Measurements from ENCODE around the gene FNIP1.
"Not testable (repeated sequence)": the region's sequence is repeated elsewhere in the genome, so short reads cannot be mapped to it uniquely, and the experiment has no call there.

FNIP1 gene

GRCh38 chr5:131595088-131596033 is 201.5 kb downstream of the FNIP1 start:
- no peaks in the 10 kb centered on the region for H3K9me3 ChIP-seq (ENCODE audit: insufficient read depth, low read depth, low read length)
- no peak overlapping the region for H3K9ac ChIP-seq (ENCODE audit: low read depth, low read length, poor library complexity, severe bottlenecking)
- no peak overlapping the region for H2AFZ ChIP-seq (ENCODE audit: low read length)
- H3K27me3 ChIP-seq (ENCODE audit: insufficient read depth, low read length, poor library complexity, severe bottlenecking): no peaks in the 10 kb centered on the region
- H3K79me2 ChIP-seq (ENCODE audit: insufficient read depth, low read length): peaks cover 57% of the 10 kb centered on the region
- no peaks in the 10 kb centered on the region; the same call in 1 of the 2 replicates for H3K36me3 ChIP-seq (ENCODE audit: insufficient read depth, low read length)
- H3K4me1 ChIP-seq (ENCODE audit: insufficient read depth, low read length, poor library complexity, severe bottlenecking): no peaks in the 10 kb centered on the region
- no peaks in the 10 kb centered on the region for H3K9me2 ChIP-seq (replicated peaks; ENCODE audit: low read depth, low read length)
- no peaks in the 10 kb centered on the region for H4K20me1 ChIP-seq (ENCODE audit: insufficient read depth, low read length, poor library complexity, severe bottlenecking)
- peak overlapping the region; percentile 34 for H3K4me2 ChIP-seq (ENCODE audit: low read depth, low read length, poor library complexity, severe bottlenecking)
- H3K4me3 ChIP-seq (ENCODE audit: low read length, poor library complexity, severe bottlenecking): no peak overlapping the region
- no peak for TF ChIP-seq CTCF (conservative IDR thresholded peaks at IDR 0.05; ENCODE audit: low read length)
- no peak for TF ChIP-seq EZH2phosphoT487 (IDR thresholded peaks at IDR 0.05; ENCODE audit: borderline replicate concordance)
- no peaks in the 10 kb centered on the region for H3F3A ChIP-seq (ENCODE audit: low read depth)

GRCh38 chr5:131593921-131594320 is 202.9 kb downstream of the FNIP1 start:
- Histone ChIP-seq H3K4me2 (ENCODE audit: low read depth, low read length, poor library complexity, severe bottlenecking) (no peak overlapping the region), H2AFZ (ENCODE audit: low read length) (no peak overlapping the region), H3K9me3 (ENCODE audit: insufficient read depth, low read depth, low read length) (no peaks in the 10 kb centered on the region), H3F3A (ENCODE audit: low read depth) (no peaks in the 10 kb centered on the region), H3K4me3 (ENCODE audit: low read length, poor library complexity, severe bottlenecking) (no peak overlapping the region), H3K27me3 (ENCODE audit: insufficient read depth, low read length, poor library complexity, severe bottlenecking) (no peaks in the 10 kb centered on the region), H3K9me2 (replicated peaks; ENCODE audit: low read depth, low read length) (no peaks in the 10 kb centered on the region), H4K20me1 (ENCODE audit: insufficient read depth, low read length, poor library complexity, severe bottlenecking) (peaks cover 4% of the 10 kb centered on the region), H3K36me3 (ENCODE audit: insufficient read depth, low read length) (no peaks in the 10 kb centered on the region), H3K9ac (ENCODE audit: low read depth, low read length, poor library complexity, severe bottlenecking) (no peak overlapping the region), H3K4me1 (ENCODE audit: insufficient read depth, low read length, poor library complexity, severe bottlenecking) (no peaks in the 10 kb centered on the region), H3K79me2 (ENCODE audit: insufficient read depth, low read length) (peaks cover 53% of the 10 kb centered on the region)
- TF ChIP-seq CTCF (conservative IDR thresholded peaks at IDR 0.05; ENCODE audit: low read length): no peak
- TF ChIP-seq EZH2phosphoT487 (IDR thresholded peaks at IDR 0.05; ENCODE audit: borderline replicate concordance): no peak

GRCh38 chr5:131593436-131593835 is 203.4 kb downstream of the FNIP1 start:
- H3K79me2 ChIP-seq (ENCODE audit: insufficient read depth, low read length): peaks cover 53% of the 10 kb centered on the region
- H3K4me2 ChIP-seq (ENCODE audit: low read depth, low read length, poor library complexity, severe bottlenecking): not testable (repeated sequence)

More at GRCh38 chr5:131593436-131593835, 203.4 kb downstream of the FNIP1 start:
- not testable (repeated sequence) for H3K9ac ChIP-seq (ENCODE audit: low read depth, low read length, poor library complexity, severe bottlenecking); H3K9me3 ChIP-seq (ENCODE audit: insufficient read depth, low read depth, low read length); H3K36me3 ChIP-seq (ENCODE audit: insufficient read depth, low read length); H3K4me3 ChIP-seq (ENCODE audit: low read length, poor library complexity, severe bottlenecking); H3K9me2 ChIP-seq (replicated peaks; ENCODE audit: low read depth, low read length); H3F3A ChIP-seq (ENCODE audit: low read depth); H3K4me1 ChIP-seq (ENCODE audit: insufficient read depth, low read length, poor library complexity, severe bottlenecking); H4K20me1 ChIP-seq (ENCODE audit: insufficient read depth, low read length, poor library complexity, severe bottlenecking); H3K27me3 ChIP-seq (ENCODE audit: insufficient read depth, low read length, poor library complexity, severe bottlenecking); H2AFZ ChIP-seq (ENCODE audit: low read length)

All from Loucy (cell line).